ENCODE measurements around the gene MICALL2. TPM values are rescaled to one million over a fixed set of nuclear protein-coding genes. Genes with fewer than 3 reads are reported as not detected.
"Not testable (repeated sequence)": the region's sequence is repeated elsewhere in the genome, so short reads cannot be mapped to it uniquely, and the experiment has no call there.

Gene MICALL2
- total RNA-seq, 1 experiment from 2014 or later, result 19.0 TPM

DNA sequence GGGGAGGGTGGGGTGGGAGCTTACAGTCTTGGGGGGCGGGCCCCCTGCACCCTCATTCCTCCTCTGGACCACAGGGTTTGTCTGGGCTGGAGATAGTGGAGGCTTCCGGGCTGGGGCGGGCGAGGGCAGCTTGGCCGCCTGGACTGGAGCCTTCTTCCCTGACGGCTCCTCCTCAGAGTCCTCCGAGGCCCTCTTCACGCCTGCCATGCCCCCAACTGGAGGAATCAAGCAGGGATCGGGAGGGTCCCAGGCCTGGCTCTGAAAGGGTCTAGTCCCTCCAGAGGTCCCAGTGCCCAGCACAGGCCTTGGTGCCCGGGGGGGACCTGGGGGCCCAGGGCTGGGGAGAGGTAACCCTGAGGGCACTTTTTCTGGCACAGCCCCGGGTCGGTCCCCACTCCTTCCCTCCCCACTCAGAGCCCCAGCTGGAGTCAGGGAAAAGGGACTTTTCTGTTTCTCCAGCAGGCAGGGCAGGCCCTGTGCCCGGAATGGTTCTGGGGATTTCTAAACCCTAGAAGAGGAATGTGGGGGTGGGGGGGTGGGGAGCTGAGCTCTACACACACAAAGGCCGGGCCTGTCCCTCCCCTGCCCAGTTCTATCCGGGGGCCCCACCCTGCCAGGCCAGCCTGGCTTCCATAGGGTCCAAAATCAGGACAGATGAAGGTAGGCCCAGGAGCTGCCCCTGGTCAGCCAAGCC, 11.6 kb downstream of the MICALL2 start:
- no peak for DNase-seq (ENCODE audit: low read depth)

GRCh38 chr7:1447112-1447511, 12.2 kb downstream of the MICALL2 start:
- DNase-seq (ENCODE audit: low read depth), result no peak

DNA sequence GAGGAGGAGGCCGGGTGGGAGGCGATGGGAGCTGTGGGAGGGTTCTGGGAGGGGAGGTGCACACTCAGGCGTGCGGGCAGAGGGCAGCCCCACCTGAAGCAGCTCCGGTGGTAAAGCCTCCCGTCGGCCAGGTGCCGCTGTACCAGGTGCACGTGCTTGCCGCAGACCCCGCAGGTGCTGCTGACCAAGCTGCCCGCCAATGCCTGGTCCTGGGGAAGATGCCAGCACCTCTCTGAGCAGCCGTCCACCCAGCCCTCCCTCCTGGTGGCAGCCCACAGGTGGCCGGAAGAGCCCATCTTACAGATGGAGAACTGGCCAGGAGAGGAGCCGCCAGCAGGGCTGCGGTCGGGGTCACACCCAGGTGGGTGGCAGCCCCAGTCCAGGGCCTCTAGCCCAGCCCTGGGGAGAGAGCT, 12.6 kb downstream of the MICALL2 start:
- no peak for DNase-seq (ENCODE audit: low read depth)

DNA sequence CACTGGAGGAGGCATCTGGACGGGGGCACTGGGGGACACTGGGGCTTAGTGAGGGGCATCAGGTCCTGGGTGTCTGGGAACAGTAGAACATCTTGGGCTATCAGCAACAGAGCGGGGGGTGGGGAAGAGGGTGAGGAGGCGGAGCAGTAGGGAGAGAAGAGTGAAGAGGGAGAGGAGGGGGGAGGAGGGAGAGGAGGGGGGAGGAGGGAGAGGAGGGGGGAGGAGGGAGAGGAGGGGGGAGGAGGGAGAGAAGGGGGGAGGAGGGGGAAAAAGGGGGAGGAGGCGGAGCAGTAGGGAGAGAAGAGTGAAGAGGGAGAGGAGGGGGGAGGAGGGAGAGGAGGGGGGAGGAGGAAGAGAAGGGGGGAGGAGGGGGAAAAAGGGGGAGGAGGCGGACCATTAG, 13.2 kb downstream of the MICALL2 start:
- DNase-seq (ENCODE audit: low read depth), result not testable (repeated sequence)

DNA sequence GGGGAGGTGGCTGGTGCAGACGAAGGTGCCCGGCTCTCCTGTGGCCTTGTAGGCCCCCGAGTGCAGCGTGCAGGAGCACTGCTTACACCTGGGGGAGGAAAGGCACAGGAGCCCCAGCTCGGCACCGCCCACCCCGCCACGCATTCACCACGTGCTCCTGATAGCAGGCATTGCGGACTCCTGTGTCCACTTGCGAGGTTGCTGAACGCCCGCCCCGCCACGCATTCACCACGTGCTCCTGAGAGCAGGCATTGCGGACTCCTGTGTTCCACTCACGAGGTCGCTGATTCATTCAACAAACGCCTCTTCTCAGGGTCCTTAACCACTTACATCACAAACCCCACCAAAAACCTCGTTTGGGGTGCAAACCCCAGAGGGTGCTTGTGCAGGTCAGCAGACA, 13.9 kb downstream of the MICALL2 start:
- no peak for DNase-seq (ENCODE audit: low read depth)

DNA sequence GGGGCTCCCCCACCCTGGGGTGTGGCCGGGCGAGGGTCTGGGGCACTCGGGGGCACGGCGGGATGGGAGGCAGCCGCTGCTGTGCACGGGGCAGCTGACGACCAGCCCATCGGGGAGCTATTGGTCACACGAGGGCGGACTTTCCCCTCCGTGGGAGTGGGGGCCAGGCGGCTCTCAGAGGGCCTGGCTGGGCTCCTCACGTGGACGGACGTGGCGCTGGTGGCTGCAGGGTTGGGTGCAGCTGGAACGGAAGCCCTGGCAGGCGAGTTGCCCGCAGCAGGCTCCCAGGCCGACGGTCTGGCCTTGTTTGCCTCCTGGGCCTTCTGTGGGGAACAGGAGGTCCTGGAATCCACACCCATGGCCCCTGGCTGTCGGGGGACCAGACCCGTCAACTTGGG, 14.3 kb downstream of the MICALL2 start:
- DNase-seq (ENCODE audit: low read depth), result no peak

GRCh38 chr7:1444214-1444924, 14.9 kb downstream of the MICALL2 start:
- DNase-seq (ENCODE audit: low read depth), result no peak

GRCh38 chr7:1443587-1444200, 15.6 kb downstream of the MICALL2 start:
- not testable (repeated sequence) for DNase-seq (ENCODE audit: low read depth)

GRCh38 chr7:1442355-1443124, 16.7 kb downstream of the MICALL2 start:
- no peak for DNase-seq (ENCODE audit: low read depth)

GRCh38 chr7:1441615-1442354, 17.5 kb downstream of the MICALL2 start:
- no peak for DNase-seq (ENCODE audit: low read depth)

DNA sequence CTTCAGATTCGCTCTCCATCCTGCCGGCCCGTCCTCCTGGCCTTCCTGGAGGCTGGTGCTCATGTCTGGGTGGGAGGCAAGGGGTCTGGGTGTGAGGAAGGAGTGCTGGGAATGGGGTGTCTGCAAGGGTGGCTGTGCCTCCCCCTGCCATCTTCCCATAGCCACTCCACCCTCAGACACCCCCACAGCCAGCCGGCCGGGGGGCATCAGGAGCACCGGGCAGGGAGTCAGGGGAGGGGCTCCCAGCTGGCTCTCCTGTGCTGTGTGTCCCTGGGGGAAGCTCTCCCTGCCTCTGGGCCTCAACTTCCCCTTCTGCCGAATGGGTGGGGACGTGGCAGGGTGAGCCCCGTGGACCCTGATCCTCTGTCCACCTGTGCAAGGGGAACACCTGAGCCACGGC, 18.6 kb downstream of the MICALL2 start:
- DNase-seq (ENCODE audit: low read depth), result no peak

GRCh38 chr7:1439373-1440363, 19.6 kb downstream of the MICALL2 start:
- no peak for DNase-seq (ENCODE audit: low read depth)

DNA sequence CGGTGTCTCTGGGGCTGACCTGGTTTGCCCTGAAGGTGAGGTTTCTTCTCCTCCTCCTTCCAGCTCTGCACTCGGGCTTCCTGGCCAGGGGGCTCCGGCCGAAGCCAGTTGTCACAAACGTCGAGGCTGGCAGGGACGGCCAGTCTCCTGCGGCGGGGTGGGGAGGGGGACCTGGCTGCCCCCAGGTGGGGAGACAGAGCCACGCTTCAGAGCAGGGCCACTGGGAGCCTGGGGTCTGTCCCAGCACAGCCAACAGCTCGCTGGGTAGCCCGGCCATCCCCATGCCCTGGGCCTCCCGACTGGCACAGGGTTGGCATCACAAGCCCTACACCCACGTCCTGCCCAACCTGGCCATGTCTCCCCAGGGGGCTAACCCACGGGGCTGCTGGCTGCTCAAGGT, 20.4 kb downstream of the MICALL2 start:
- DNase-seq (ENCODE audit: low read depth), result no peak

DNA sequence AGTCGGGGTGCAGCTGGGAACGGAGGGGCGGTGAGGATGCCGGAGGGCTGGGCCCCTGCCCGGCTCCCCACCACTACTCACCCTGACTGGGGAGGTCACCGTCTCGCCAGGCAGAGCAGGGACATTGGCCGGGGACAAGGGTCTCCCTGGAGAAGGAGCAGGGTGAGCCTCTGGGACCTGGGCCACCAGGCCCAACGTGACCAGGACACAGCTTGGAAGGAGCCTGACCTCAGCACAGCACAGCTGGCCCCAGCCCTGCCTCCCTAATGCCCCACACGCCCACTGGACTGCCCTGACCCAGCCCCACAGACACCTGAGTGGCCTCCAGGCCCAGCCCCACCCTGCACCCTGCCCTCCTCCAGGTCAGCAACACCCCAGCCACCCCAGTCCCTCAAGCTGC, 21.1 kb downstream of the MICALL2 start:
- no peak for DNase-seq (ENCODE audit: low read depth)

DNA sequence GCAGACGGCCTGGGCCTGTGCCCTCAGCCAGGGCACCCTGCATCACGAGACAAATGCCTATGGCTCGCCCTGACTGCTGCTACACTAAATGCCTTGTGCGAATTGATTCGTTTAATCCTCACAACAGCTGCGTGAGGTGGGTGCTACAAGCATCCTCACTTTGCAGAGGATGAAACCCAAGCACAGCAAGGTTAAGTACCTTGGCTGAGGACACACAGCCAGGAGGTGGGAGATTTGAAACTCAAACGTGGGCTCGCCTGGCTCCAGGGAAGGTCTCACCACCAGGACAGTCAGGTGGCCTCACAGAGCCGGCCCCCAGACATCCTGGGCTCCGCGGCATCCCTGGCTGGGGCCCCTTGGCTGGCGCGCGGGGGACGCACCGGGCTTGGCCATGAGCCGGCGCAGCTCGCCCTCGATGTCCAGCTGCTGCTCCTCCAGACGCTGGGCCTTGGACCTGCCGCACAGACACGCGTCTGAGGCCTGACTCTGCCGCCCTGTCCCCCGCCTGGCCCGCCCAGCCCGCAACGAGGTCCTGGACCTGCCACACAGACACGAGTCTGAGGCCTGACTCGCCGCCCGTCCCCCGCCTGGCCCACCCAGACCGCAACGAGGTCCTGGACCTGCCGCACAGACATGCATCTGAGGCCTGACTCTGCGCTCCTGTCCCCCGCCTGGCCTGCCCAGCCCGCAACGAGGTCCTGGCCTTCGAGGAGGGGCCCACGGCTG, 22.0 kb downstream of the MICALL2 start:
- DNase-seq (ENCODE audit: low read depth), result no peak

- DNase-seq (ENCODE audit: low read depth), result no peak
These were observed 22.7 kb downstream of the MICALL2 start for GRCh38 chr7:1436608-1437007.

GRCh38 chr7:1434891-1435670, 24.2 kb downstream of the MICALL2 start:
- DNase-seq (ENCODE audit: low read depth), result no peak

- no peak for DNase-seq (ENCODE audit: low read depth)
These were observed 25.0 kb downstream of the MICALL2 start for GRCh38 chr7:1434165-1434718.
